Measurements from ENCODE around the gene NUCB1.
"Not testable (repeated sequence)": the region's sequence is repeated elsewhere in the genome, so short reads cannot be mapped to it uniquely, and the experiment has no call there.

NUCB1 gene

GRCh38 chr19:48899781-48900476 lies at the start of gene NUCB1:
NUCB1 (plus strand) TSS chr19:48900312; CDS start chr19:48900797, 485 bp downstream.
- DNase-seq (ENCODE audit: low read depth, low spot score): peak; percentile 99

- no peak for DNase-seq (ENCODE audit: low read depth, low spot score)
Observed at GRCh38 chr19:48852292-48852691, 47.8 kb upstream of the NUCB1 start.

- DNase-seq (ENCODE audit: low read depth, low spot score): no peak
Observed at GRCh38 chr19:48853483-48853882, 46.6 kb upstream of the NUCB1 start.

- DNase-seq (ENCODE audit: low read depth, low spot score): no peak
Observed at GRCh38 chr19:48854103-48854502, 46.0 kb upstream of the NUCB1 start.

GRCh38 chr19:48856921-48857320 lies 43.2 kb upstream of the NUCB1 start:
- DNase-seq (ENCODE audit: low read depth, low spot score): no peak

- peak; percentile 83 for DNase-seq (ENCODE audit: low read depth, low spot score)
Observed at GRCh38 chr19:48858984-48859710, 41.0 kb upstream of the NUCB1 start.

- DNase-seq (ENCODE audit: low read depth, low spot score): peak; percentile 97
Observed at GRCh38 chr19:48859711-48860572, 40.2 kb upstream of the NUCB1 start.

GRCh38 chr19:48861313-48861712 lies 38.8 kb upstream of the NUCB1 start:
- no peak for DNase-seq (ENCODE audit: low read depth, low spot score)

GRCh38 chr19:48862827-48863226 lies 37.3 kb upstream of the NUCB1 start:
- no peak for DNase-seq (ENCODE audit: low read depth, low spot score)

- DNase-seq (ENCODE audit: low read depth, low spot score): no peak
Observed at GRCh38 chr19:48866692-48867091, 33.4 kb upstream of the NUCB1 start.

GRCh38 chr19:48867123-48867745 lies 32.9 kb upstream of the NUCB1 start:
- DNase-seq (ENCODE audit: low read depth, low spot score): no peak

GRCh38 chr19:48867746-48868113 lies 32.4 kb upstream of the NUCB1 start:
- DNase-seq (ENCODE audit: low read depth, low spot score): no peak

GRCh38 chr19:48868114-48868886 lies 31.8 kb upstream of the NUCB1 start, which contains the start of gene PLEKHA4:
PLEKHA4 (minus strand) TSS chr19:48868617; CDS start chr19:48867620, 997 bp downstream.
- DNase-seq (ENCODE audit: low read depth, low spot score): peak; percentile 45

- no peak for DNase-seq (ENCODE audit: low read depth, low spot score)
Observed at GRCh38 chr19:48870048-48870447, 30.1 kb upstream of the NUCB1 start.

- not testable (repeated sequence) for DNase-seq (ENCODE audit: low read depth, low spot score)
Observed at GRCh38 chr19:48871471-48872181, 28.5 kb upstream of the NUCB1 start.

GRCh38 chr19:48872182-48872883 lies 27.8 kb upstream of the NUCB1 start, which contains the start of gene PPP1R15A:
PPP1R15A (plus strand) TSS chr19:48872421; CDS start chr19:48873234, 813 bp downstream.
- DNase-seq (ENCODE audit: low read depth, low spot score): peak; percentile 100

GRCh38 chr19:48872884-48873475 lies 27.1 kb upstream of the NUCB1 start:
- DNase-seq (ENCODE audit: low read depth, low spot score): peak; percentile 92

- DNase-seq (ENCODE audit: low read depth, low spot score): no peak
Observed at GRCh38 chr19:48873476-48874302, 26.4 kb upstream of the NUCB1 start.

All from ELF-1 (cell line).